ENCODE data around the gene CD48.
"Not testable (repeated sequence)": the region's sequence is repeated elsewhere in the genome, so short reads cannot be mapped to it uniquely, and the experiment has no call there.

The CD48 gene

DNA sequence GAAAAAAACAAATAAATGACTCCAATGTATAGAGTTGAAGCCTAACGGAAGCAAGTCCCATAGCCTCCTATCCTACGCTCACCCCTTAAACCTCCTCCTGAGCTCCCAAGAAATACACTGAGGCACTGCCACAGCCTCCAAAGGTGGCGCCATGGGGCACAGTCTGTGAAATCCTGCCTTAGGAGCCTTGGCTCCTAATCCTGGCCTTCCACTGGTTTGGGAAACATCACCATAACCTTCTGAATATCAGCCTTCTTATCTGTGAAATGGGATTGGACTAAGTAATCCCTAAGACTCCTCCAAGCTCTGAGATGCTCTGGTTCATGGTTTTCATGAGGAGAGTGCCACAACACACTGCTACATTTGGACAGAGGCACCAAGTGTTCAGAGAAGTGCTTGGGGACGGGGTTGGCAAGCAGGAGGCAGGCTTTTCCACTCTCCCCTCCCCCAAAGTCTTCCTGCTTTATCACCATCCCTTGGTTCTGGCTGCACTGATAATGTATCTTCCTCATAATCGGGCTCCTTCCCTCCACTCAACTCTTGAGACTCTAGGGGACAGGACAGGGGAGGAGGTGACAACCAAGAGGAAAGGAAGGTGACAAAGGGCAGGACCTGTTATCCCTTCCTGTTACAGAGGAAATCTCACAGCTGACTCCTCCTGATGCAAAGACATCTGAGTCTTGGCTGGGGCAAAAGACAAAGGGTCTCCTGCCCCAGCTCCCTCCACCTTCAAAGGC lies 30.2 kb upstream of the CD48 start:
- DNase-seq (ENCODE audit: low spot score) = no peak

DNA sequence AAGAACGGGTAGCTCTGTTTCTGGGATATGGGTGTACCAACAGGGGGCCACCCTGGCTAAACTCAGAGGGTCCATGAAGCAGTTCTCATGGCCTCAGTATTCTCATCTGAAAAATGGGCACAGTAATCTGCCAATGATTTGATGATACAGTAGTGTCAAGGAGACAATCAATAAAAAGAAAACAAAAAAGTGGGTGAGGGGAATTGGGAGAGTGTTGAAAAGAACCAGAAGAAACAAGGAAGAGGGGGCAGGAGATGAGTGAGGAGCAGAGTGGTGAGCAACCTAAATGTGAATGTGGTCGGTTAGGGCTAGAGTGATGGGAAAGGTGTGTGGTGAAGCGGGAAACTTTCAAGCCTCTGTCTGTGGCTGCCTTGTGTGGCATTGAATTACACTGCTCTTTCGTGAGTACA lies 29.5 kb upstream of the CD48 start:
- DNase-seq (ENCODE audit: low spot score) = no peak

DNA sequence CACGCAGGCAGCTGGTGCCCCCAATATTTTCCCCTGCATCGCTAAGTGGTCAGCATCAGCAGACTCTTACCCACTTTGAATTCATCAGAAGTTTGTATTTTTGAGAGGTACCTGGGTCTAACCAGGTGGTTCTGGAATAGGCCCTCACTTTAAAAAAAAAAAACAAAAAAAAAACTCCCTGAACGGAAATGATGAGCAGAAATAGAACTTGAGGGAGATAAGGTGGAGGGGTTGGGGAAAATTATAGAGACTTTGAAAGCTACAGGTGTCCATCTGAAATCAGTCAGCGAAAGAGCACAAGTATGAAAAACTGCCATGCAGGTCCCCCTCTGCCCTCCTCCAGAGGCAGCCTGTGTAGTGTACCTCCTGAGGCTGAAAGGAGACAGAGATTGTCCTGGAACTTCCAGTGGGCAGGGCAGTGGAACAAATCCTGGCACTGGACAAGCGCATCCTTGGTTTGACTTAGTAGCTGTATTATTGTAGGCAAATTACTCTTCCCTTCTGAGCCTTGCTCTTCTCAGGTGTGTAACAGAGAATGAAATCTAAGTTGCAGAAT lies 28.6 kb upstream of the CD48 start:
- DNase-seq (ENCODE audit: low spot score) = no peak

DNA sequence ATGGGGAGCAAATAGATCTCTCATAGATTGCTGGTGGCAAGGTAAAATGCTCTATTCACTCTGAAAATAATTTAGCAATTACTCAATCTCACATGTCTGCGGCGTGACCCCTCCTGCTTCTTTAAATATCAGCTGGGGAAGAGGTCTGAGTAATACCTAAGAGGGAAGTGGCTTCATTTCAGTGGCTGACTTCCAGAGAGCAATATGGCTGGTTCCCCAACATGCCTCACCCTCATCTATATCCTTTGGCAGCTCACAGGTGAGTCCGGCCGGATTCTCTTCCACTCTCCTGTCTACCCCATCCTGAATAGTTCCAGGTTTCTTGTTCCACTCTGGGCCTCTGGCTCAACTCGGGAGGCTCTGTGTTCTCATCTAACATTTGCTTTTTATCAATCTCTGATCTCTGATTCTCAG lies 27.5 kb upstream of the CD48 start, which contains the start of gene SLAMF7:
Gene SLAMF7 (plus strand): TSS at position 150 of the 414 bp plus-strand sequence. CDS start 55 bp downstream, at position 205.
- no peak for DNase-seq (ENCODE audit: low spot score)

DNA sequence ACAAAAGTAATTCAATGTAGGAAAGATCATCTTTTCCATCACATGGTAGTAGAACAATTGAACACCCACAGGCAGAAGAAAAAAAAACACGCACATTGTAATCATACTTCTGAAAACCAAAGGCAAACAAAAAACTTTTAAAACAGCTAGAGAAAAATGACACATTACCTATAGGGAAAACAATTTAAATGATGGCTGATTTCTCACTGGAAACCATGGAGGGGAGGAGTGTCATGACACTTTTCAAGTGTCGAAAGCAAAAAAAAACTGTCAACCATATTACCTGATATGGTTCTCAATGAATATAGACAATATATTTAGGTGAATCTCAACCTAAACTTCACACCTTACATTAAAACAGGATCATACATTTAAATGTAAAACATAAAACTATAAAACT lies 26.6 kb upstream of the CD48 start:
- DNase-seq (ENCODE audit: low spot score) = no peak

DNA sequence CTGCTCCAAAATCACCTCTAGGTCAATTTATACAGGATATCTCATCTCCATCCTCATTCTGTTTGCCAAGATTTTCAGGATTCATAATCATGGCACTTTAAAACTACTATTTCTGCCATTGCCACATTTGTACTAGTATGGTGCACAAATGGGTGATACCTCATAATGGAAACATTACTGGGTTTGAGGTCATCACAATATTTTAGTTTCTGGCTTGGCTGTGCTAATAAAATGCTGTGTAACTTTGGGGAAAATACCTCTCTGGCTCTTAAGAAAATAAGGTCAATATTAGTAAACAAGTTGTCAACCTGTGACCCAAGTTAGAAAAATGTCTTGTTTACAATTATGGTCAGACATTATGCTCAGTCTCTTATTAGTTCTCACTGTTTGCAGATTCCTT lies 22.7 kb upstream of the CD48 start:
- DNase-seq (ENCODE audit: low spot score) = no peak

DNA sequence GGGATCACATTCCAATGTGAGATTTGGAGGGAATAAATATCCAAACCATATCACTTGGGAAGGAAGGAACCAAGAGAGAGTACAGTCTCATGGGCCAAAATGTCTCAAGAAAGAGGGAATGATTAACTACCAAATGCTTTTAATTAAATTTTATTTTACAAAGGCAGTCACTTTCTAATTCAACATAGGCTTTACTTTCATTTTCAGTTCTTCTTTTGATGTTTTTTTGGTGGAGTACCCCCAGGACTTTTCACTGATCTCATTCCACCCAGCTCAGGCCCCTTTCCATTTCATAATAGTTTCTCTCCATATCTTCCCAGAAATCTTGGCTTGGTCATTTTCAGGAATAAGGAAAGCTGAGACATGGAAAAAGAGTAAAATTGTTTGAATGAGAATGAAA lies 22.3 kb upstream of the CD48 start:
- no peak for DNase-seq (ENCODE audit: low spot score)

DNA sequence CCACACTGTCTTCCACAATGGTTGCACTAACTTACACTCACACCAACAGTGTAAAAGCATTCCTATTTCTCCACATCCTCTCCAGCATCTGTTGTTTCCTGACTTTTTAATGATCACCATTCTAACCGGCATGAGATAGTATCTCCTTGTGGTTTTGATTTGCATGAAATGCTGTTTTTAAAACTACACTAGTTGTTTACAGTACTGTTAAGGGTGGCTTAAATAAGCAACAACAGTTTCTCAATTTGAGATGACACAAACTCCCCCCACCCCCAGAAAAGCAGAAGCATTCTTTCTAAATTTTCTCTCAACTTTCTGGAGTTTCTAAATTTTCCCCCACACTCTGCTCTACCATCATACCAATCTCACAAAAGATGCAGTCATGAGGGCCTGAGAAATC lies 20.4 kb upstream of the CD48 start:
- DNase-seq (ENCODE audit: low spot score) = no peak

DNA sequence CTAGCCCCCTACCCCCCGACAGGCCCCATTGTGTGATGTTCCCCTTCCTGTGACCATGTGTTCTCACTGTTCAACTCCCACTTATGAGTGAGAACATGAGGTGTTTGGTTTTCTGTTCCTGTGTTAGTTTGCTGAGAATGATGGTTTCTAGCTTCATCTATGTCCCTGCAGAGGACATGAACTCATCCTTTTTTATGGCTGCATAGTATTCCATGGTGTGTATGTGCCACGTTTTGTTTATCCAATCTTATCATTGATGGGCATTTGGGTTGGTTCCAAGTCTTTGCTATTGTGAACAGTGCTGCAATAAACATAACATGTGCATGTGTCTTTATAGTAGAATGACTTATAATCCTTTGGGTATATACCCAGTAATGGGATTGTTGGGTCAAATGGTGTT lies 19.9 kb upstream of the CD48 start:
- DNase-seq (ENCODE audit: low spot score) = not testable (repeated sequence)

DNA sequence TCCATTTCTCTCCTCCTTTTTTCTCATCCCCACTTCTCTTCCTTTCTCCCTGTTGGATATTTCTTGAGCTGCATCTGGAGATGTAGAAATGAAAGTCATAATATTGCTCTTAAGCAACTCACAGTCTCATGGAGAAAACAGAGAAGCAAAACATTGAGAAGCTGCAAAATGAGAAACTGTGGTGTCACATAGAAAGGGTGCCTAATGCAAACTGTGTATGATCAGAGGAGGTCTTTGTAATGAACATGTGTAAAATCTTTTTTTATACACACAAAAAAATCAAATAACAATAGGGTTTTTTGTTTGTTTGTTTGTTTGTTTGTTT lies 15.7 kb upstream of the CD48 start:
- DNase-seq (ENCODE audit: low spot score) = no peak

DNA sequence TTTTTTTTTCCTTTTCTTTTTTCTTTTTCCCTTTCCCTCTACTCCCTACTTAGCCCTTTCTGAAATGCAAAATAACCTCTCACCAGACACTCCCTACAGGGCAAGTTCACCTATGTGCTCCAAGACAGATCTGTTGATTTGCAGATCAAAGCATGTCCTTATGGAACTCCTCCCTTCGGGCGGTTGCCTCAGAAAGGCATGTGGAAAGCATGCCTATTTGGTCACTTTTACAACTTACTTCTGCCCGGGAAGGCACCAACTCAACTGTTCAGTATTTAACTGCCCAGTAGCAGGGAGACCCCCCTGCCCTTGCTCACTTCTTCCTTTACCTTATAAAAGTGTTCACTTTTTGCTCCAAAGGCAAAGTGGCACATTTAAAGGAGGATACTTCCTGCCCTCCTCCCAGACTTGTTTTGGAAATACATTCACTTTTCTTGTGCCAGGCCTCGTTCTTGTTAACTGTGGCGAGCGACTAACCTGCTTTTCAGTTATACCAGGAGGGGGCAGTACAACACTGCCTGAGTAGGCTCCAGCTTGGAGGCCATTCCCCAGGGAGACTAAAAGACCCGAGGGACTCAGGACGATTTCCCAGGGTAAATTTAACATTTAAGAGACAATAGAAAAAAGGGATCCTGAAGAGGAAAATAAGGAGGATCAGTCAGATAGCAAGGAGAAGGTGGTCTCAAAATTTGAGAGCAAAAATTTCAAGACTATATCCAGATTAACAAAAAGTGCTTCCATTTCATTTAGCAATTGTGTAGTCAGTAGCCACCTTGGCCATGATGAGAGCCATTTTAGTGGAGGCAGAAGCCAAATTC lies 15.1 kb upstream of the CD48 start:
- DNase-seq (ENCODE audit: low spot score) = peak; percentile 82

DNA sequence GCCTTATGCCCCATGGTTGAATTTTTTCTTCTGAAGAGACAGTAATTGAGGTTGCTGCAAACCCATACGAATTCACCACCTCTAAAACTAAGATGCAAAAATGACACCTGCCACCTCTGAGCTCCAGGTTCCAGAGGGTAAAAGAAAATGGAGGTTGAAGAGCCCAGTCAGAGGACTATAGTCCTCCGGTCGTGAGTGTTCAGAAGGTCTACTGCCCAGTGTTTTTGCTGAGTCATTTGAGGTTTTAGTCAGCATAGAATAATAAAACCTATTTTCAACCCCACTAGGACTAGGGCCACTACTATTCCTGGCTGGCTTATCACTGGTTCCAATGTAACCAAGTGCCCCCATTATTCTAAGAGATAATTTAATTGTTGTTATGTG lies 14.5 kb upstream of the CD48 start:
- no peak for DNase-seq (ENCODE audit: low spot score)

DNA sequence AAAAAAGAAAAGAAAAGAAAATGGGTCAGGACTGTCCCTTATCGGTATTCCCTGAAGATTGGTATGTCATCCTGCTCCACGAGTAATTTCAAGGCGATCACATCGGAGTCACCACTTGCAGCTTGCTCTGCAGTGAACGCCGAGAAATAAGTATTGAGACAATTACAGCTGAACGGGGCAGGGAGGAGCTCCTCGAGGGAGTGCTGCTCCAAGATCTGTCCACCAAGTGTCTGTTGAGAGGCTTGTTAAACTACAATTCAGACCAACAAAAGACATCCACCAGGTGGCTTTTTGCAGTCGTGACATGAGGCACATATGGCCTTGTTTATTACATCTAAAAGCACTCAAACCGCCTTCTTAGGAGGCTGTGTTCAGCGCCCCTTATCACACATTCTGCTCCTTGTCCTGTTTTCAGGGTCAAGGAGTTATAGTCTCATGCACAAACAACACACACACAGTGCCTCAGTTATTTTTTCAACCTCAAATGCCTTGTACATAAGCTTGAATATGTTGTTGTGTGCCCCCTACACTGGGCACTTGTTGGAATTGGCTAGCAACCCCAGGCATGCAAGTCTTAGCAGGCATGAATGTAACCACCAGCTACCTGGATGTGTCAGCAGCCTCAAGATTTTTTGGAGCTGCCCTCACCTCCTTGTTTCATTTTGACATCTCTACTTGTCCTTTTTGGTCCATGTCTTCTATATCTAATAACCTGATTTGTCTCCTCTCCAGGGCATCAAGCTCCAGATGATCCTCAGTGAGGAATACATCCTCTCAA lies 13.0 kb upstream of the CD48 start:
- DNase-seq (ENCODE audit: low spot score) = no peak

DNA sequence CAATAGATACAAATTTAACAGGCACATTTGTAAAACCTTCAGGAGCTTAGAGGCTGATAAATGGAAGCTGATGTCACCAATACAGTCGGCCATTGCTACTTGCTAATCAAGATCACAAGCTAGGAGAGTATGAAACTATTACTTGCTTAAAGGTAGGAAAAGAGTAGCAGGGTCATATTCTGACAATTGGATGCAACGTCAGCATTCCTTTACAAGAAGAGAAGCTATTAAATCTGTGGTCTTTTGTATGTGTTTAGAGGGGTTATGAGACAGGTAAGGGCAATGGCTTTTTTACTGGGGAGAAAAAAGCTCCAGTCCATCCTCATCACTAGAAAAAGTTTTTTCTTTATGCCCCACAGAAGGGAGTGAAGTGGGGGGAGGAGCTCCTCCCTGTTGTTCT lies 11.7 kb upstream of the CD48 start:
- no peak for DNase-seq (ENCODE audit: low spot score)

DNA sequence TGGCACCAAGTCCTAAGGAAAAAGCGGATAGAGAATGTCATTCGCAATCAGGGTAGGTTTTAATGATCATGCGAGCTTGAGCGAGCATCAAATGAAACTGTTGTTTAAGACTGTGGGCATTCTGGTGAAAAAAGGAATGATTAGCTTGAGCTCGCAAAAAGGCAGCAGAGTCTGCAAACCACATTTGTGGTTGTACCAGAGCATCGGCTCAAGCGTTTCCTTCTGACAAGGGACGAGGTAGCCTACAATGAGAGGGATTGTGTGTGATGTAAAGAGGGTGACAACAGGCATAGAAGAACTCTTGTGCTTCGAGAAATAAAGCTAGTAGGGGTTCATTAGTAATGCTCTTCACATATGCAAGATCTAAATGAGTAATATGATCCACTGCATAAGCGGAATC lies 11.1 kb upstream of the CD48 start:
- DNase-seq (ENCODE audit: low spot score) = no peak

DNA sequence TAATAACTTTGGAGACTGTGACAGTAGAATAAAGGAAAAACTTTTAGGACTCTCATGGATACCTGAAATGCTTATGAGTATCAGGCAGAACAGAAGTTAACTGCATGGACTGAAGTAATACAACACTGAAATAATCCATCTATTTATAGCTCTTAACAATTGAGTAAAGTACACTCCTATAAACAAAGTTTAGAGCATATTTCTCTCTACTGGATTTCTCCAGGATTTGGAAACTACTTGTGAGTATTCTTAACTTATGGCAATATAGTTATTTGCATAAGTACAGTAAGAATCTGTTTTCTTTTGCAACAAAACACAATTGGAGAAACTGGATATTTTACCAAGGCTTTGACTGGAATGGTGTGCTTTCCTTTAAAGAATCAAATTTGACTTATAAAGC lies 9.9 kb upstream of the CD48 start:
- no peak for DNase-seq (ENCODE audit: low spot score)

DNA sequence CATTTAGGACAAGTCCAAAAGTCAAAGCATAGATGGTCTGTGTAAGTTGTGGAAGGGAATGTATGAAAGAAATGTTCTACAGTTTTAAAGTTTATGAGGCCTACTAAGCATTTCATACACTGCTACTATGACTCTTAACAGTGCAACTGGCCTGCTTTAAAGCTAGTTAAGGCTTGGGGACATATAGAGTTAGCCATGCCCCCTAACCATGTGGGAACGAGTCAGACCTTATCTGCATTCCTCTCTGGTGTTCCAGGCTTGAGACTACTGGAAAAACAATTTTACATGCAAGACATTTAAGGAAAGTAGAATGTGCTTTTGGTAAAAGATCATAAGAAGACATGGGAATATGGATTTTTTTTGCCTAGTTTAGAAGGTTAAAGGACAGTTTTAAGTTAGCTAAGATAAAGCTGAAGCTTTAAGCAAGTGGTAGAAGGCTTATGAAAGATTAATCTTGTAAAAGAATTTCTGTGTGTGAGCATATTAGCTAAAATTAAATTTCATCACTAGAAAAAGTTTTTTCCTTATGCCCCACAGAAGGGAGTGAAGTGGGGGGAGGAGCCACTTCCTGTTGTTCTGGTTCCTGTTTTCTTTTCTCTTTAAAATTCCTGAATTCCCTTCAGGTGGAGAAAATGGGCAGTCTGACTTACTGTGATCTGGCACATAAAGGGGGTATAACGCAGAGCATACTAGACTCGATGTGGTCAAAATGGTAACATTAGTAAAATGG lies 8.9 kb upstream of the CD48 start:
- no peak for DNase-seq (ENCODE audit: low spot score)

DNA sequence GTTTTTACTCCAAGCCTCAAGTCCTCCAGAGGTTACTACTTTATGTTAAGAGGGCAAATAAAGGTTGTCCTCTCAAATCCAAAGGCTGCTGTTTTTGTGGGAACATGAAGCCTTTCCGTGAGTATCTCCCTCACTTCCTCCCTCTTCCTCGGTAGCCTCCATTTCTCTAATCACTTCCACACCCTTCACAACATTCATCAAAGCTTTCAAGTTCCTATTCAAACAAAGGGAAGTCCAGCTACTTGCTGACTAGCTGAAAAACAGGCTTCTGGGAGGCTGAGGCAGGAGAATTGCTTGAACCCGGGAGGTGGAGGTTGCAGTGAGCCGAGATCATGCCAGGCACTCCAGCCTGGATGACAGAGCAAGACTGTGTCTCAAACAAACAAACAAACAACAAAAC lies 6.6 kb upstream of the CD48 start:
- no peak for DNase-seq (ENCODE audit: low spot score)

DNA sequence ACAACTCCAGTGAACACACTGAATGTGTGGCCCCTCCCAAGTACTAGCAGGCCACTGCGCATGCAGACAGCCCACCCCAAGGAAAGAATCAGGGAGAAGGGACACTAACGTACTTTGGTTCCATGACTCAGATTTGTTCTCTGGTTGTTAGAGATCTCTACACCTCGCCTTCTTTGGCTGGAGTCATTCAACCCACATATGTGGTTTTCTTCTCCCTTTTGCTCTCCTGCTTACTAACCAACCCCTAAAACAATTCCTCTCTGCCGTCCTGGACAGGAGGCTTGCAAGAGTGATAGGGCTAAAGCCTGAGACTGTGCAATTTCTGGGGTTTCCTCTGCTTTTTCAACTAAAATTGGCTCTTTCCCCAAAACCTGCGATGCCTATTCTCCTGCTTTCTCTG lies 5.7 kb upstream of the CD48 start:
- no peak for DNase-seq (ENCODE audit: low spot score)

DNA sequence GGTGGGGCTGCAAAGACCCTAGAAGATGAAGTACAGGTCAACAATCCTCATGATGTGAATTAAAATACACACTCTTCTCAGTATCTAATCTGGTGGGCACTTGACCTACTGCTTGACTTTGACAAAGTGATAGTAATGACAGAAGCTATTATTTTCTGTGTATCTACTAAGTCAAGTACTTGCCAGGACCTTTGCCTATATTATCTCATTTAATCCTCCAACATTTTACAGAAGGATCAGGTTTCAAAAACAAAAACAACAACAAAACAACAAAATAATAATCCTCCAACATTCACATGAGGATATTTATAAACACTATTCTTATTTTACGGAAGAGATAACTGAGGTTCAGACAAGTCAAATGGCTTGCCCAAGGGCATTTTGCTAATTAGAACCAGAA lies 4.4 kb upstream of the CD48 start:
- no peak for DNase-seq (ENCODE audit: low spot score)

DNA sequence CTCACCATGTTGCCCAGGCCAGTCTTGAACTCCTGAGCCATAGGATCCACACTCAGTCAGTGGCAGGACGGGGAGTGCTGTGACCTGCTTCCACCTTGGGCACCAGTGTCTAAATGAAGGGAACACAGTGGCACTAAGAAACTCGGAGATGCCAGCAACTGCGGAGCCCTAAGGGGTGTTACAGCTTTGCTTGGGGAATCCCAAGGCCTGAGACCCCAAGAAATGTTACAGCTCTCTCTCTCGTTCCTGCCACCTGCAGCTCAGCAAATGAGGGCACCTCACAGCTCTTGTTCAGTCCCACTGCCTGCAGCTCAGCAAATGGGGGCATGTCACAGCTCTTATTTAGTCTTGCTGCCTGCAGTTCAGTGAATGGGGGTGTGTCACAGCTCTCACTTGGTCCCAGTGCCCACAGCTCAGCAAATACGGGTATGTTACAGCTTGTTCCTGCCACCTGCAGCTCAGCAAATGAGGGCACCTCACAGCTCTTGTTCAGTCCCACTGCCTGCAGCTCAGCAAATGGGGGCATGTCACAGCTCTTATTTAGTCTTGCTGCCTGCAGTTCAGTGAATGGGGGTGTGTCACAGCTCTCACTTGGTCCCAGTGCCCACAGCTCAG lies 2.5 kb upstream of the CD48 start:
- not testable (repeated sequence) for DNase-seq (ENCODE audit: low spot score)

DNA sequence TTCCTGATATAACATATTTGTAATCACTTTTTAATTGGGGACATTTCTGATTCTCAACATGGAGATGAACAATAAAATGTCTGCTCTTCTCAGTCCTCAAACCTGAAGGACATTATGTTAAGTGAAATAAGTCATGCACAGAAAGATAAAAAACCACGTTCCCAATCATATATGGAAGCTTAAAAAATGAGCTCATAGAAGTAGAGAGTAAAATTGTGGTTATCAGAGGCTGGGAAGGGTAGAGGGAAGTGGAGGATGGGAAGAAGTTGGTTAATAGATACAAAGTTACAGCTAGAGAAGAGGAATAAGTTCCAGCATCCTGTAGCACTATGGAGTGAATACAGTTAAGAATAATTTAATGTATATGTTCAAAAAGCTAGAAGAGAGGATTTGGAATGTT lies 1.5 kb upstream of the CD48 start:
- no peak for DNase-seq (ENCODE audit: low spot score)

Data from D341Med (cell line).